ENCODE results near the gene TSBP1.
"Not testable (repeated sequence)": the region's sequence is repeated elsewhere in the genome, so short reads cannot be mapped to it uniquely, and the experiment has no call there.

The TSBP1 gene

DNA sequence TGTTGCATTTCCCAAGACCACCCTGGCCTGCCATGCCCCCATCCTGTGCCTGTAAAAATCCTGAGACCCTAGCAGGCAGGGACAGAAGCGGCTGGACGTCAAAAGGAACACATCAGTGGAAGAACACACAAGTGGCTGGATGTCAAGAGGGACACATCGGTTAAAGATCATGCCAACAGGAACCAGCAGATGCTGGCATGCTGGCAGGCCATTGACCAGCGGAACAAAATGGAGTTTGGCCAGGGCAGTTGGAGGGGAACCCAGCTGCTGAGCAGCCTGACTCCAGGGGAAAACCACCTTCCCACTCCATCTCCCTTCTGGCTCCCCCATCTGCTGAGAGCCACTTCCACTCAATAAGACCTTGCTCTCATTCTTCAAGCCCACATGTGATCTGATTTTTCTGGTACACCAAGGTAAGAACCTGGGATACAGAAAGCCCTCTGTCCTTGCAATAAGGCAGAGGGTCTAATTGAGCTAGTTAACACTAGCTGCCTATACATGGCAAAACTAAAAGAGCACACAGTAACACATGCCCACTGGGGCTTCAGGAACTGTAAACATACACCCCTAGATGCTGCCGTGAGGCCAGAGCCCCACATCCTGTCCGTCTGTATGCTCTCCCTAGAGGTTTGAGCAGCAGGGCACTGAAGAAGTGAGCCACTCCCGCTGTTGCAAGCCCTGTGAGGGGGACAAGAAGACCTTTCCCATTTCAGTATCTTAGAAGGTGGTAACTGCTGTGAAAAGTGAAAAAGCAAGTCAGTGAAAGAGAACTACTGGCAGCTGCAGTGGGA lies 4.2 kb upstream of the TSBP1 start:
- no peak for DNase-seq

DNA sequence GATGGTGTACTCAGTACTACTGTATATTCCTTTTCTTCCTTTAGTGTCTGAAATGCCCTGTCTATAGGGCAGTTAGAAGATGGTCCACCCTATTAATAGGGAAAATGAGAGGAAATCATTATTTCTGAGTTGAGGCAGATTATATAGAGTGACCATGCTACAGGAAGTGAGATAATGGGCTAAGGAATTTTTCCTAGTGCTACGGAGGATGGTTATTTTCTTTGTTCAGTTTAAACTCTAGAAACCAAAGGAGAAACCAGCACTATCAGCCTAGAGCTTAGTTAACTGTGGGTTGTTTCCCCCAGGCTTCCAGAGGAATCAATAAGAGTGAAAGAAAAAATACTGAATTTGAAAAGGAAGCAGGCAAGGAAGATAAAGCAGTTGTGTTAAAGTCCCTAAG lies 474 bp downstream of the TSBP1 start:
- DNase-seq: no peak

DNA sequence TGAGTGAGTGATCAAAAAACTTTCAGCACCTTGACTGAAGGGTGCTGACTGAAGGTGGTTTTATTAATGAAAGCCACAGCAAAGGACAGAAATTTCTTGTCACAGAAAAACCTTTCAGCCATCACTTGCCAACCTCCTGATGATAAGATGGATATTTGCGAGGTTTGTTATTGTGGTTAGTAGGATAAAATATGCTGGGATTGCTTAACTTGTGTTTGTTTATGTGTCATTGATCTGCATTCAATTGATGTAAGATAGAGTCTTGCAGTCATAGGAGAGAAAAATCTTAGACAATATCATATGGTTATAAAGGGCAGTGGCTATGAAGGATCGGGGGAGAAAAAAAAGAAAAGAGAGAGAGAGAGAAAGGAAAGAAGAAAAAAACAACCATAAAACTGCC lies 1.2 kb downstream of the TSBP1 start:
- DNase-seq: no peak

DNA sequence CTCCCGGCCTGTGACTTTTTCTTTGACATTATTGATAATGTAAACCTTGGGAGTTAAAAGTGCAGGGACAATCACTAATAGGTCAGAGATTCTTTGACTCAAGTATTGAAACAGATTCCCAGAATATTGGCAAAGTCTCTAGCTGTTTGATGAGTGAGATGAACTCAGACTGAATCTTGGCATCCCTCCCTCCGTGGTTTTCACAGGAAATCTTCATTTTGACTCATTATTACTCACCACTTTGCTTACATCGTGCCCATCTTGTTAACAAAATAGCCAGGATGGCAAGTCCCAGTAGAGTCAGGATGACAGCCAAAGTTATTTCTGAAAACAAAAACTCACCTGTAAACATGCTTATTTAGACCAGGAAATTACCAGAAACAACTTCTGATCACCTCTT lies 2.0 kb downstream of the TSBP1 start:
- DNase-seq: no peak

DNA sequence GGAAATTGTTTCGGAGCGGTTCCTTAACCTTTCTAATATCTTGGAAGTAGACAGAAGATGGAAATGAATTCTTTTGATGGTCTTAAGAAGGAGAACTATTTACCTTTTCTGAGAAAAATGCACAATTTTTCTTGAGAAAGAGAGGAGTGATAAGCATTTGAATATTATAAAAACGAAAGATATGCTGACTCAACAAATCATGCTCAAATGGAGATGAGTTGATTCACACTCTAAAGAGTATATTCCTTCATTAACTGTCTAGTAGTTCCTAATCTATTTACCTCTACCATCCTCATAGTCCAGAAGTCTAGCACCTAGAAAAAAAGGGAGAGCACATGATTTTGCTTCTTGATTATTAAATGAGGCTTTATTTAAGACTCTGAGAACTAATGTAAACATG lies 4.1 kb downstream of the TSBP1 start:
- DNase-seq: no peak

DNA sequence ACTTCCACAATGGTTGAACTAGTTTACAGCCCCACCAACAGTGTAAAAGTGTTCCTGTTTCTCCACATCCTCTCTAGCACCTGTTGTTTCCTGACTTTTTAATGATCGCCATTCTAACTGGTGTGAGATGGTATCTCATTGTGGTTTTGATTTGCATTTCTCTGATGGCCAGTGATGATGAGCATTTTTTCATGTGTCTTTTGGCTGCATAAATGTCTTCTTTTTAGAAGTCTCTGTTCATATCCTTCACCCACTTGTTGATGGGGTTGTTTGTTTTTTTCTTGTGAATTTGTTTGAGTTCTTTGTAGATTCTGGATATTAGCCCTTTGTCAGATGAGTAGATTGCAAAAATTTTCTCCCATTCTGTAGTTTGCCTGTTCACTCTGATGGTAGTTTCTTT lies 12.5 kb downstream of the TSBP1 start:
- DNase-seq: not testable (repeated sequence)

DNA sequence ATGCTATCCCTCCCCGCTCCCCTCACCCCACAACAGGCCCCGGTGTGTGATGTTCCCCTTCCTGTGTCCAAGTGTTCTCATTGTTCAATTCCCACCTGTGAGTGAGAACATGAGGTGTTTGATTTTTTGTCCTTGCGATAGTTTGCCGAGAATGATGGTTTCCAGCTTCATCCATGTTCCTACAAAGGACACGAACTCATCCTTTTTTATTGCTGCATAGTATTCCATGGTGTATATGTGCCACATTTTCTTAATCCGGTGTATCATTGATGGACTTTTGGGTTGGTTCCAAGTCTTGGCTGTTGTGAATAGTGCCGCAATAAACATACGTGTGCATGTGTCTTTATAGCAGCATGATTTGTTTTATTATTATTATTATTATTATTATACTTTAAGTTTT lies 13.2 kb downstream of the TSBP1 start:
- not testable (repeated sequence) for DNase-seq

DNA sequence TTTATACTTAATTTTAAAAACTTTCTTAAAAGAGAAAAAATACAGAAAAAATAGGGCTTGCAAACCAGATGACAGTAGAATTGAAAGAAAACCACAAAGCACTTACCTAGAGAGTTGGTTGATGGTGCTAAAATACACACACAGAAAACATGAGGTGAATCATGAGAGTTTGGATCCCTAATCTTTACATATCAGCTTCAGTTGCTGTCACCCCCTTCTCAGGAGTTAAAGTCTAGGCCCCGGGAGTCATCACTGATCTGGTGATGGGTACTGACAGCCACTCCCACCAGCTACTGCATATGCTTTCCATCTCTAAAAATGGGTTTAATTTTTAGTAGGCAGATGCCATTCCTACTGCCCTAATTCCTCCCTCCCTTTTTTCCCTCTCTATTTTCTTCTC lies 16.7 kb downstream of the TSBP1 start:
- no peak for DNase-seq

DNA sequence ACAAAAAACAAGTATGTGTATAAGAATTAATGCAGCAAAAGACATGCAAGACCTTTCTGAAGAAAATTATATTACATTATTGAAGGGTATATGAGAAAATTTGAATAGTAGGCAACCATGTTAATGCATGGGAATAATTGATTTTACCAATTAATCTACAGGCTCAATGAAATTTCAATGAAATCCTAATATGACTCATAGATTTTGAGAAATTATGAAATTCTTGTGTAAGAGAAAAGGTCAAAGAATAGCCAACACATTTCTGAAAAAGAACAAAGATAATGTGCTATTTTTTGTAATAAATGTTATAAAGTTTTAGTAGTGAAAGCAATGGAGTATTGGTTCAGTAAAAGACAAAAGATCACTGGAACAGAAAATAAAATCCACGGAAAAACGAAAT lies 18.4 kb downstream of the TSBP1 start:
- no peak for DNase-seq

DNA sequence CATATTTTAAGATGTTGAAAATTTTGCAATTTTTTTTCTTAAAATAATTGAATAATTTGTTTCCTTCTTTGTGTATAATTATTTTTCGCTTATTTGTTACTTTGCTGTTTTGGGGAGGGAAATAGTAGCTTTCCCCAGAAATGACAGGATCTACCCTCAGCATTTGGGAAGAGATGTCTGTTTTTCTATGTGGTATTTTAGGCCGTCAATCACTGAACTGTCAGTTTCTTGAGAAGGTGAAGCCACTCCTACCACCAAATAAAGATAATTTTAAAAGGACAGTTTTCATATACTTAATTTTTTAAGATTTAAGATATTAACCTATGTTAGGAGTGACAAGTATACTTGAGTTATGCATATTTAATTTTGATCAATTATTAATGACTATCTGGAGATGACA lies 31.5 kb downstream of the TSBP1 start:
- DNase-seq: no peak

DNA sequence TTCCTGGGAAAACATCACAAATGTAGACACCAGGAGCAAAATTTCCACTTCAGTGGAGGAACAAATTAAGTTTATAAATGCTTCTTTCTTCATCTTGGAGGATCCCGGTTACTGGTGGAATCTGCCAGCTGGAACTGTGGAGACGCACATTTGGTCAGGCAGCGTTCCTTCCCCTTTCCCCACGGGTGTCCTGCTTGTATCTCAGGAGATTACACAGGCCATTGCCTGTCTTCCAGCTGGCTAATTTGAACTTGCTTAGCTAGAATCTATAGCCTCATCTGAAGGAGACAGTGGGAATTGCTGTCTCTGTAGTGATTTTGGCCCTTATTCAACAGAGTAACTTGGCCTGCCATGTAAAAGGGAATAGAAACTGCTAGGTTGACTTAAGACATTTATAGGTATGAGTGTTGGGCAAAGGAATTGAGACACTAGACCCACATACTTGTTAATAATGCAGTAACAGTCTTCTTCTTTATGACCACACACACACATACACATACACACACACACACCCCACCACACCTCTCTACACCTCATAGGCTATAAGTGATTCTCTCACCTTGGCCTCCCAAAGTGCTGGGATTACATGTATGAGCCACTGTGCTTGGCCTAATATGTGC lies 34.4 kb downstream of the TSBP1 start:
- no peak for DNase-seq

DNA sequence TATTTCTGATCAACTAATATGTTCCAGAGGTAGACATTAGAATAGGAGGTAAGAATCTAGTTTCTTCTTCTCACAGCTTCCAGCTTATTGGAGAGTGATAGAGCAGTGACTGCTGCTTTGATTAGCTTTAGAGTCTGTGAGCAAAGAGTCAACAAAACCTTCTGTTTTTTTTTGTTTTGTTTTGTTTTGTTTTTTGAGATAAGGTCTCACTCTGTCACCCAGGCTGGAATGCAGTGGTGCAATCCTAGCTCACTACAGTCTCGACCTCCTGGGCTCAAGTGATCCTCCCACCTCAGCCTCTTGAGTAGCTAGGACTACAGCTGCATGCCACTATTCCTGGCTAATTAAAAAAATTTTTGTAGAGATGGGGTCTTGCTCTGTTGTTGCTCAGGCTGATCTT lies 39.3 kb downstream of the TSBP1 start:
- DNase-seq: no peak

DNA sequence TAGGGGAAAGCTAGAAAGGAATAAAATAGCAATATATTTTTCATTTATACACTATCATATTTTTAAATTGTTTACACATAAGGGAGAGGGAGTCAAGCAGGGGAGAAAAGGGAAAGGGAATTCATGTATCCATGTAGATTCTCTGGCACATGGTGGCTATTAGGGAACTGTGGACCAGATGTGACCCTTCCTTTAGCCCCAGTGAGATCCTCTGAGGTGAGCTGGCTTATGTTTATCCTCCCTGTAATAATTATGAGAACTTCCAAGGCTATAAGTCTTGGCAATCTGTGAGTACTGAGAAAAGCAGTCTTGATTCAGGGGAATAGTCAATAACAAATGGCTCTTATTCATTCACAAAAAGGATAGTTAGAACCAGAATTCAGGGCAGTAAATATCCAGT lies 42.6 kb downstream of the TSBP1 start:
- no peak for DNase-seq

DNA sequence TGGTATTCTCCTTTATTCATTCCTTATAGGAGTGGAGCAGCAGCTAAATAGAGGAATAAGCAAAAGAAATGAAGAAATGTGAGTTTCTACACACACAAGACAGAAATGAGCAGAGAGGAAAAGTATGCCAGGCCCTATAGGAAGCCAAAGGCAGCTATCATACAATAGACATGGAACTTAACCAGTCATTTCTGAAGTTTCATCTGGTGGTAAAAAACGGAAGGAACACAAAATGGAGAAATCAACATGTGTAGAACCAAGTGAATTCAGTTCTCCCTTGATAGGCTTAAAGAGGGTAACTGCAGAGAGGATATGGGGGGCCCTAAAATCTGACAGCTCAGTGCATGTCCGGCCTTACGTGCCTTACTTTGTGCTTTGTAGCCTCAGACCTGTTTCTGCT lies 44.6 kb downstream of the TSBP1 start:
- DNase-seq: no peak

DNA sequence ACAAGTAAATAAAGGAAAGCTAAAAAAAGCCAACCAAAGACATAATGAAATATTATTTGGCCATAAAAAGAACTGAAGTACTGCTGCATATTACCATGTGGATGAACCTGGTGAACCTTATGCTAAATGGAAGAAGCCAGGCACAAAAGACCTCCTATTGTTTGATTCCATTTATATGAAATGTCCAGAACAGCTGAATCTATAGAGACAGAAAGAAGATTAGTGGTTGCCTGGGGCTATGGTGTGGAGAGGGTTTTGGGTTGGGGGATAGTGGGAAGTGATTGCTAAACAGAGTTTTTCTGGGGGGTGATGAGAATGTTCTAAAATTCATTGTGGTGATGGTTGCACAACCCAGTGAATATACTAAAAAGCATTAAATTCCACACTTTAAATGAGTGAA lies 53.2 kb downstream of the TSBP1 start:
- DNase-seq: no peak

DNA sequence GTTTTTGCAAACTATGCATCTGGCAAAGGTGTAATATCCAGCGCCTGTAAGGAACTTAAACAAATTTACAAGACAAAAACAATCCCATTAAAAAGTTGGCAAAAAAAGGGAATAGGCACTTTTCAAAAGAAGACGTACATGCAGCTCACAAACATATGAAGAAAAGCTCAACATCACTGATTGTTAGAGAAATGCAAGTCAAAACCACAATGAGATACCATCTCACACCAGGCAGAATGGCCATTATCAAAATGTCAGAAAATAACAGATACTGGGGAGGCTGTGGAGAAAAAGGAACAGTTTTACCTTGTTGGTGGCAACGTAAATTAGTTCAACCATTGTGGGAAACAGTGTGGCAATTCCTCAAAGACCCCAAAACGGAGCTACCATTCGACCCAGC lies 54.2 kb downstream of the TSBP1 start:
- no peak for DNase-seq

DNA sequence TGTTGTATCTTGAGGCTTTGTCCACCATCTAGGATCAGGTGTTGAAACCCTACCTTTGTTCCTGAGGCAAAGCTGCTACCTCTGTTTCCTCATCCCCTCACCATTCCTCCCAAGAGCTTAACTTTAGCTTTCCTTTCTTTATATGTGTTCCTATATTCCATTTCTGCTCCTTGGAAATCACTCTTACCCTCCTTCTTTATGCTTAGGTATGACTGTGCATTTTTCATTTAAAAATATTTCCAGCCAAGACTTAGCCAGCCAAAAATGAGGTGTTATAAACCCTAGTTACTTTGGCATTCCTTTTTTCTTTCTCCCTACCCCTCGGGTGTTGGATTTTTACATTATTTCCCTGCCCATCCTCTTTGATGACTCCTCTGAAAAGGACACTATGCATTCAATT lies 57.7 kb downstream of the TSBP1 start:
- no peak for DNase-seq

DNA sequence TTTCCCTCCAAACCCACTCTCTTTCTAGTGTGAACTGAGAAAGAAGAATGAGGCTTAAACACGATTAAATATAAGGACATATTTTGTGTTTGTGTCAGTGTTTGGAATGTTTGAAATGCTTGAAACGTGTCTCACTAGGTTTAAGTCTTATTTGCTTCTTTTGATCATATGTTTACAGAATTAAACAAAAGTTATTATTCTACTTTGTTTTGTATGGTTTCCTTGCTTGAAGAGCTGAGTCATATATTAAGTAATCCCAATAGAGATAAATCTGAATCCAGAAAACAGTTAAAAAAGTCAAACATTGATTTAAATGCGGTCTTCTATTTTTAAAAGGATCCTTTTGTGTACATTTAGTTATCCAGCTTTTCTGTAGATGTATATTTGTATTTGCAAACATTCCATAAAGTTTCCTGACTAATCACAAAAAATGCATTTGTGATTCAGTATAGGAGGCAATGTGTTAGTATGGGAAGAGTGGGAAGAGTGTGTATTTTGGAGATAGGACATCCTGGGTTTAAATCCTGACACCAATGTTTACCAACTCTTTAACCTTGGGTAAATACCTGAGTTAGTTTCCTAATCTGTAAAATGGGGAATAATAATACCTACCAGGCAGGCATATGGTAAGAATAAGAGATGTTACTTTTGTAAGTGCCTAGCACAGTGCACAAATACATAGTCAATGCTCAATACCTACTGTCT lies 72.9 kb downstream of the TSBP1 start:
- no peak for DNase-seq

DNA sequence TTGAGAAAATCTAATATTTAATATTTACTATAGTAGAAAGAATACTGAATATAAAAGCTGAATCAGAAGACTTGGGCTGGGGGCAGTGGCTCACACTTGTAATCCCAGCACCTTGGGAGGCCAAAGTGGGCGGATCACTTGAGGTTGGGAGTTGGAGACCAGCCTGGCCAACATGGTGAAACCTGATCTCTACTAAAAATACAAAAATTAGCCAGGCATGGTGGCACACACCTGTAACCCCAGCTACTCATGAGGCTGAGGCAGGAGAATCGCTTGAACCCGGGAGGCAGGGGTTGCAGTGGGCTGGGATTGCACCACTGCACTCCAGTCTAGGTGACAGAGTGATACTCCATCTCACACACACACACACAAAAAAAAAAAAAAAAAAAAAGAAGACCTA lies 76.7 kb downstream of the TSBP1 start:
- DNase-seq: not testable (repeated sequence)

DNA sequence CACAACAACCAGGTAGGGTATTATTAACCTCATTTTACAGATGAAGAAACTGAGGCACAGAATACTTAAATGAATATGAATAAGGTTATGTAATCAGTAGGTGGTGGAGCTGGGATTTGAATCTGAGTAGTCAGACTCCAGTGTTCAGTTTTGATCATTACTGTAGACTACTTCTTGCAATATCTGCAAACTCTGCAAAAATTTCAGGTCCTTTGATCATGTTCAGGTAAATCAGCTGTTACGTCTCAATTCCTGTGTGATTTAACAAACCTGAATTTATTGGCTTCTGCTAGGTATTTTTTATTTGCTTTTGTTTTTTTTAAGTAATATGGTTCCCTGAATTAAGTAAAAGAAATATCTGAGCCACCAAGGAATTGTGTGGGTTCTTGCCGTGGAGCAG lies 77.1 kb downstream of the TSBP1 start:
- no peak for DNase-seq

DNA sequence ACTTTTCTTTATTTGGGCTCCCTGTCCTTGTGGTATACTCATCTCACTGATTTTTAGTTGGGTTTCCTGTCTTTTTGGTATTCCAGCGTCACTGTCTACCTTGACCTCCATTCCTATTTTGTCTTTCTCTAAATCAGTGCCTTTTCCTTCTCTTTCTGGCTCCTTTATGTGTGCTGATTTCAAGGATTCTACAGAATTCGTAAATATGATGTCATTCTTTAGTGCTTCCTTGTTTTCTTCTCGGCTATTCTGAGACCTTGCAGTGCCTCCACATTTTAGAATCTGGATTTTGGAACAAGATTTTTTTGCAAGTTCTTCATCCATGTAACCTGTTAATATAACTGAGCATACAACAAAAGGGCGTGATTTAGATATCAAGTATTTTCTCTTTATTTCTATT lies 78.0 kb downstream of the TSBP1 start:
- DNase-seq: no peak

DNA sequence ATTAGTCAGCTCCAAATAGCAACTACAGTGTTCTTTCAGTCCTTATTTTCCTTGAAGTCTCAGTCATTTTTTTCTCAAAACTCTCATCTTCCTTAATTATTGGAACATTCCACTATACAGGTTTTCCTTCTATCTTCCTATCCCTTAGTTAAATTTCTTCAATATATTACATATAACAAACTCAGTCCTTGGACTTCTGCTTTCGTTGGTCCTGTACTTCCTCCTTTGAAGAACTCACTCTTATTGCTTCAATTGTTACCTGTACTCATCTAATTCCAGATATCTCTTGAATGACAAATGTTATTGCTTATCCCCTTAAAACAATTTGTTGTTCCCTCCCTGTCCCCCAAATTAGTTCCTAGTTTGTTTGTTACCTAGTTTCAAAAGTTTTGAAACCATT lies 80.2 kb downstream of the TSBP1 start:
- DNase-seq: no peak

DNA sequence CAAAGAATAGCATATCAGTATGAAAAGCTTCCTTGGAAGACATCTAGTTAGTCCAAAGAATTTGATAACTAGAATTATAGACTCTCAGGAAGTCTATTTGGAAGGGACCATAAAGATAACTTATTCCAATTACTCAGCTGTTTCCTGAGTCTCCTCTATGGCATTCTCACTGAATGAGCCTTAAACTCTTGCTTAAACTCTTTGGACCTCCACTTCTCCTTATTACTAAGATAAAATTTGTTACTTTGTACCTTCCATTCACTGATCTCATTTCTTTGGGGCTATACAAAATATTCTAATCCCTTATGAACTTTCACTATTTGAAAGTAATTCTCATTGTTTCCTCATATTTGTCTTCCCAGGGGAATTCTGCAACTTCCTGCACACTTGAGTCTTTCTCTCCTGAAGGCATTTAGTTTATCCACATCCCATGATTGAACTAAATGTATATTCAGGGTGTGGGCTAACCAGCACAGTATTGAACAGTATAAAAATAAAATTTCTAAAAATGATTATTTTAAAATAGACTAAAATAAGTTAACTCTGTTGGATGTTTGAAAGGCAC lies 80.7 kb downstream of the TSBP1 start:
- DNase-seq: no peak

DNA sequence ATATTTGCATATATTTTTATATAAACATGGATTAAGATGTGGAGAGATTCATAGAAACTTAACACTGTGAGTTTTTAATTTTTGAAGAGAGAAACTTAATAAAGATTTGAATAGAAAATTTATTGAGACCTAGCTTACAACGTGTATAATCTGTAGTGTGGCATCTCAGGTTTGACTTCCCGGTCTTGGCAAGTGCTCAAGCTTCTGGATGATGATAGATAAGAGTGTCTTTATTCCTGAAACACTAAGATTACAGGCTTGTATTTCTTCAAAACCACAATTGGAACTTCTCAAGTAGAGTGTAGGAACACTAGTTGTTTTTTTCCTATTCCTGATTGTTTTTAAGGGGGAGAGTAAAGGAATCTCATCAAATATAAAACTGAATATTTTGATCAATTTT lies 83.3 kb downstream of the TSBP1 start:
- no peak for DNase-seq

All from CD4-positive, alpha-beta T cell treated with Interleukin-6 for 4 hours (primary cell).